Panc1 (cell line): Measurements from ENCODE around the gene NPB. TPM values are rescaled to one million over a fixed set of nuclear protein-coding genes. Genes with fewer than 3 reads are reported as not detected.

ENCODE experiments used
- ATAC-seq: fragments of 200-7000 bp; cut with Tn5 transposase; 2 replicates; pipeline ENCODE4 v1.9.1; 2020; ENCODE audit warnings: mild to moderate bottlenecking, moderate library complexity
- BruUV-seq: library from RNA; stranded (reverse); fragments of 400-500 nt; replicated peaks from 2 replicates; lab custom pipeline; 2021; lab: Mats Ljungman, UMichigan
- CTCF ChIA-PET: fragments of 300-600 bp; sonication (Branson Sonifier 250); formaldehyde crosslinking; loops from one replicate; lab custom pipeline; 2022; ENCODE audit warnings: antibody characterized with exemption; lab: Charles Lee
- POLR2A ChIA-PET: fragments of 300-600 bp; sonication (Branson Sonifier 250); formaldehyde crosslinking; loops from one replicate; lab custom pipeline; 2022; ENCODE audit warnings: antibody characterized with exemption; lab: Charles Lee
- DNase-seq: peaks from one replicate; pipeline ENCODE4 v3.0.0-alpha.2; 2010; ENCODE audit warnings: low read depth, low spot score
- H3K27ac ChIP-seq: 2 replicates; pipeline ENCODE4 v1.5.1; 2011; ENCODE audit warnings: mild to moderate bottlenecking, low read length, inconsistent platforms
- H3K27me3 ChIP-seq: fragments of 200-500 bp; sonication (Bioruptor generic); 2 replicates; pipeline ENCODE4 v1.6.0; 2014; ENCODE audit warnings: low read length, inconsistent platforms; ENCODE audit not compliant: control insufficient read depth, insufficient read depth
- H3K36me3 ChIP-seq: fragments of 200-500 bp; sonication (Bioruptor generic); 2 replicates; pipeline ENCODE4 v1.5.1; 2014; ENCODE audit warnings: inconsistent platforms, mild to moderate bottlenecking, low read length, moderate library complexity; ENCODE audit not compliant: control insufficient read depth, insufficient read depth
- H3K4me1 ChIP-seq: 2 replicates; pipeline ENCODE4 v1.5.1; 2011; ENCODE audit warnings: inconsistent platforms, mild to moderate bottlenecking, low read length, moderate library complexity; ENCODE audit not compliant: control insufficient read depth, insufficient read depth
- H3K4me3 ChIP-seq, 2 experiments: 2 replicates each; pipeline ENCODE4 v1.5.1; 2011 to 2012; ENCODE audit warnings: low read depth in 2 of 2, low read length in 2 of 2, mild to moderate bottlenecking in 2 of 2, inconsistent platforms in 1 of 2, moderate library complexity in 1 of 2
- H3K9me3 ChIP-seq: fragments of 200-500 bp; sonication (Bioruptor generic); 2 replicates; pipeline ENCODE4 v1.5.1; 2014; ENCODE audit warnings: low read depth, mild to moderate bottlenecking, inconsistent platforms, low read length, moderate library complexity; ENCODE audit not compliant: control insufficient read depth, insufficient read depth
- POLR2AphosphoS5 ChIP-seq: IDR thresholded peaks from 2 replicates; pipeline ENCODE4 v1.6.1; 2012; ENCODE audit warnings: mild to moderate bottlenecking, low read depth, low read length, moderate library complexity
- SIN3A ChIP-seq: IDR thresholded peaks from 2 replicates; pipeline ENCODE4 v1.6.1; 2012; ENCODE audit warnings: low read depth, mild to moderate bottlenecking, low read length, moderate library complexity, borderline replicate concordance; ENCODE audit not compliant: insufficient read depth
- TCF7L2 ChIP-seq: IDR thresholded peaks from 2 replicates; pipeline ENCODE4 v1.6.1; 2011; ENCODE audit warnings: mild to moderate bottlenecking, low read depth, low read length, inconsistent platforms
- in situ Hi-C: cut with HindIII; loops from 2 replicates; pipeline ENCODE4 v1.10.0; 2016; ENCODE audit warnings: low sequenced_read_pairs, low pct_unique_long_range_greater_than_20kb
- intact Hi-C: fragments of 100-400 bp; cut with micrococcal nuclease; formaldehyde crosslinking; loops from one replicate; pipeline ENCODE4 v1.10.0; 2022; ENCODE audit not compliant: unreplicated experiment
- total RNA-seq: library from RNA; stranded (reverse); gene quantifications from one replicate; pipeline ENCODE4 v1.2.1, GENCODE V29; 2021; ENCODE audit not compliant: unreplicated experiment
- TF ChIP-seq, protein P1 (sequence below): fragments of 450-650 bp; IDR thresholded peaks from 2 replicates; pipeline ENCODE4 v1.5.1; 2017; ENCODE audit warnings: mild to moderate bottlenecking
- TF ChIP-seq, protein P2 (sequence below), 2 experiments: IDR thresholded peaks; 2 replicates each; pipeline ENCODE4 v1.6.1; 2011 to 2012; ENCODE audit warnings: low read depth in 2 of 2, control low read depth in 1 of 2, low read length in 1 of 2, mild to moderate bottlenecking in 1 of 2, moderate library complexity in 1 of 2; ENCODE audit not compliant: insufficient read depth in 1 of 2

Gene NPB
- total RNA-seq, 1 experiment from 2014 or later, result 3.9 TPM

DNA sequence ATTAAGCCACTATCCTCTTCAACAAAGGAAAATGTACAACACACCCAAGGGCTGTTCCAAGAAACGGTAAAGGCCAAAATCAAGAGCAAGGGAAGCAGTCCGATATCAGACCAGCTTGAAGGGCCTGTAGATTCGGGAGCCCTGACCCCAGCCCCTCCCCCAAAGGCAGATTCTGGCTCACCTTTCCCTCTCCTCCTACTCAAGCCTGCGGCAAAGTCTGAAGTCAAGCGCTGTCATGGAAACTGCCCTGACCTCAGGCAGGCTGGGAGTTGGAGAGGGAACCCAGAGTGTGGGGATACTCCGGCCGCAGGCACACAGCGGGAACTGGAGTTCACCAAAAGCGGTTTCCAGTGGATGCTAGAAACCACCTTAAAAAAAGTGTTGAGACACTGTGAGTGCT is 12.4 kb upstream of the NPB start:
- H3K4me1 ChIP-seq, result peaks cover 9% of the 10 kb centered on the region
- POLR2A ChIA-PET, result no interaction called here
- ATAC-seq, result no peak
- in situ Hi-C loops, result no loop called here
- H3K9me3 ChIP-seq, result no peaks in the 10 kb centered on the region
- CTCF ChIA-PET, result no interaction called here
- TF ChIP-seq, protein P1, sequence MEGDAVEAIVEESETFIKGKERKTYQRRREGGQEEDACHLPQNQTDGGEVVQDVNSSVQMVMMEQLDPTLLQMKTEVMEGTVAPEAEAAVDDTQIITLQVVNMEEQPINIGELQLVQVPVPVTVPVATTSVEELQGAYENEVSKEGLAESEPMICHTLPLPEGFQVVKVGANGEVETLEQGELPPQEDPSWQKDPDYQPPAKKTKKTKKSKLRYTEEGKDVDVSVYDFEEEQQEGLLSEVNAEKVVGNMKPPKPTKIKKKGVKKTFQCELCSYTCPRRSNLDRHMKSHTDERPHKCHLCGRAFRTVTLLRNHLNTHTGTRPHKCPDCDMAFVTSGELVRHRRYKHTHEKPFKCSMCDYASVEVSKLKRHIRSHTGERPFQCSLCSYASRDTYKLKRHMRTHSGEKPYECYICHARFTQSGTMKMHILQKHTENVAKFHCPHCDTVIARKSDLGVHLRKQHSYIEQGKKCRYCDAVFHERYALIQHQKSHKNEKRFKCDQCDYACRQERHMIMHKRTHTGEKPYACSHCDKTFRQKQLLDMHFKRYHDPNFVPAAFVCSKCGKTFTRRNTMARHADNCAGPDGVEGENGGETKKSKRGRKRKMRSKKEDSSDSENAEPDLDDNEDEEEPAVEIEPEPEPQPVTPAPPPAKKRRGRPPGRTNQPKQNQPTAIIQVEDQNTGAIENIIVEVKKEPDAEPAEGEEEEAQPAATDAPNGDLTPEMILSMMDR, result no peak
- TF ChIP-seq, protein P2, sequence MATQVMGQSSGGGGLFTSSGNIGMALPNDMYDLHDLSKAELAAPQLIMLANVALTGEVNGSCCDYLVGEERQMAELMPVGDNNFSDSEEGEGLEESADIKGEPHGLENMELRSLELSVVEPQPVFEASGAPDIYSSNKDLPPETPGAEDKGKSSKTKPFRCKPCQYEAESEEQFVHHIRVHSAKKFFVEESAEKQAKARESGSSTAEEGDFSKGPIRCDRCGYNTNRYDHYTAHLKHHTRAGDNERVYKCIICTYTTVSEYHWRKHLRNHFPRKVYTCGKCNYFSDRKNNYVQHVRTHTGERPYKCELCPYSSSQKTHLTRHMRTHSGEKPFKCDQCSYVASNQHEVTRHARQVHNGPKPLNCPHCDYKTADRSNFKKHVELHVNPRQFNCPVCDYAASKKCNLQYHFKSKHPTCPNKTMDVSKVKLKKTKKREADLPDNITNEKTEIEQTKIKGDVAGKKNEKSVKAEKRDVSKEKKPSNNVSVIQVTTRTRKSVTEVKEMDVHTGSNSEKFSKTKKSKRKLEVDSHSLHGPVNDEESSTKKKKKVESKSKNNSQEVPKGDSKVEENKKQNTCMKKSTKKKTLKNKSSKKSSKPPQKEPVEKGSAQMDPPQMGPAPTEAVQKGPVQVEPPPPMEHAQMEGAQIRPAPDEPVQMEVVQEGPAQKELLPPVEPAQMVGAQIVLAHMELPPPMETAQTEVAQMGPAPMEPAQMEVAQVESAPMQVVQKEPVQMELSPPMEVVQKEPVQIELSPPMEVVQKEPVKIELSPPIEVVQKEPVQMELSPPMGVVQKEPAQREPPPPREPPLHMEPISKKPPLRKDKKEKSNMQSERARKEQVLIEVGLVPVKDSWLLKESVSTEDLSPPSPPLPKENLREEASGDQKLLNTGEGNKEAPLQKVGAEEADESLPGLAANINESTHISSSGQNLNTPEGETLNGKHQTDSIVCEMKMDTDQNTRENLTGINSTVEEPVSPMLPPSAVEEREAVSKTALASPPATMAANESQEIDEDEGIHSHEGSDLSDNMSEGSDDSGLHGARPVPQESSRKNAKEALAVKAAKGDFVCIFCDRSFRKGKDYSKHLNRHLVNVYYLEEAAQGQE (IDR thresholded peaks at IDR 0.05; ENCODE audit: insufficient read depth in 1 of 2, low read depth in 2 of 2, low read length in 1 of 2), result no peak
- TF ChIP-seq POLR2AphosphoS5 (no peak), SIN3A (no peak)
- no peak for DNase-seq
- peaks cover 33% of the 10 kb centered on the region for H3K36me3 ChIP-seq
- H3K27ac ChIP-seq, result peak overlapping the region; percentile 90
- peak overlapping the region; percentile 85 to 95 for H3K4me3 ChIP-seq
- intact Hi-C loops, result no loop called here
- BruUV-seq, result no TSS peak
- no peaks in the 10 kb centered on the region for H3K27me3 ChIP-seq

DNA sequence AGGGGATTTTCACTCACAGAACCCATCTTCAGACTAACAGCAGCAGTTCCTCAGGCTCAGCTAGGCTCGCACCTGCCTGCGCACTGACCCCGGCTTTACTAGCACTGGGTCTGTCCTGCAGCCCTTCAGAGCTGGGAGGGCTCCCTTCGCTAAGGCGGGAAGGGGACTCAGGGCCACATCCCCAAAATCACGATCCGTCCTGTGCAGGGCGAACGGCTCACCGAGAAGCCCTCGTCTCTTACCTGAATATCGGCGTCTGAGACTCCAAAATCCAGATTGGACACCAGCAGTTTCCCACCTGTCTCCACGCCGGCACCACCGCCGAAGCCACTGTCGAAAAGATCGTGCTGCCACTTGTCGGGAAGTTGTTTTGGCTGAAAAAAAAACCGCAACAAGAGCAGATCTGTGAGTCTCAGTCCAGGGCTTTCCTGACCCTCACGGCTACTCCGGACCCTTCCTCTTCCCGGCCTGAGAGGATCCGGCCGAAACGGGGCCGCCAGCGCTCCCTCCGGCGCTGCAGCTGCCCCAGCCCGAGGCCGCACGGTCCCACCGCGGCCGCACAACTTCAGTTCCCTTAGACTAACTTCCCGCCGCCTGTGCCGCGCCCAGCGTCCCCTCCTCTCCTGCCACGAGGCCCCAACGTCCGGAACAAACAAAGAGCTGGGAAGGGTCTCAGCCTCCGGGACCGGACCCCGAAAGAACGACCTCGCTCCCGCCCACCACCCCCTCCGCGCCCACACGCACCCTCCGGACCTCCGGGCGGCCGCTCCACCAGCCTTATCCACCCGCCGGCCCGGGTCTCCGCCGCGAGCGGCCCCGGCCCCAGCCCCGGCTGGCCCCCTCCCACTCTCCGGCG is 11.4 kb upstream of the NPB start:
- no peaks in the 10 kb centered on the region for H3K27me3 ChIP-seq
- intact Hi-C loops, result no loop called here
- TF ChIP-seq TCF7L2, result no peak
- TF ChIP-seq SIN3A, result no peak
- TF ChIP-seq, protein P1, result no peak
- TF ChIP-seq, protein P2 (IDR thresholded peaks at IDR 0.05; ENCODE audit: insufficient read depth in 1 of 2, low read depth in 2 of 2, low read length in 1 of 2), result peak in 1 of 2 experiments; percentile 21; a peak in 1 of 4 replicates
- TF ChIP-seq POLR2AphosphoS5, result no peak
- CTCF ChIA-PET, result no interaction called here
- ATAC-seq (no peak; the same call in 1 of the 2 replicates), DNase-seq (no peak)
- H3K4me3 ChIP-seq, result peak overlapping the region; percentile 85 to 95
- in situ Hi-C loops, result no loop called here
- peaks cover 9% of the 10 kb centered on the region for H3K4me1 ChIP-seq
- POLR2A ChIA-PET, result no interaction called here
- no TSS peak for BruUV-seq
- peaks cover 33% of the 10 kb centered on the region for H3K36me3 ChIP-seq
- H3K9me3 ChIP-seq, result no peaks in the 10 kb centered on the region
- H3K27ac ChIP-seq, result peak overlapping the region; percentile 90
